Progenitor cell of endocrine pancreas (in vitro differentiated cells): ENCODE results near the gene PAX9. TPM values are rescaled to one million over a fixed set of nuclear protein-coding genes. Genes with fewer than 3 reads are reported as not detected.

Source experiments
- DNase-seq: peaks from one replicate; pipeline ENCODE4 v3.0.0; 2021; ENCODE audit warnings: low spot score; ENCODE audit not compliant: unreplicated experiment
- H3K27ac Mint-ChIP-seq: 2 replicates; pipeline ENCODE4 v1.8.0; 2021; ENCODE audit warnings: mild to moderate bottlenecking, moderate library complexity, mixed read lengths
- H3K27me3 Mint-ChIP-seq: 2 replicates; pipeline ENCODE4 v1.8.0; 2021; ENCODE audit warnings: mixed read lengths
- H3K36me3 Mint-ChIP-seq: 2 replicates; pipeline ENCODE4 v1.8.0; 2022; ENCODE audit warnings: mixed read lengths; ENCODE audit not compliant: insufficient read depth
- H3K4me1 Mint-ChIP-seq: 2 replicates; pipeline ENCODE4 v1.8.0; 2021; ENCODE audit warnings: low read depth, mixed read lengths
- H3K4me3 Mint-ChIP-seq: 2 replicates; pipeline ENCODE4 v1.8.0; 2021; ENCODE audit warnings: low read depth, mild to moderate bottlenecking, moderate library complexity, mixed read lengths
- H3K9me3 Mint-ChIP-seq: 2 replicates; pipeline ENCODE4 v1.8.0; 2021; ENCODE audit warnings: low read depth, mixed read lengths
- CTCF ChIP-seq: fragments of 200-600 bp; sonication (generic); IDR thresholded peaks from one replicate; pipeline ENCODE4 v1.5.0; 2021; ENCODE audit warnings: antibody characterized with exemption, mild to moderate bottlenecking; ENCODE audit not compliant: unreplicated experiment
- total RNA-seq: library from RNA; stranded (reverse); gene quantifications from 2 replicates; pipeline ENCODE4 v1.2.1, GENCODE V29; 2021

Gene PAX9
- total RNA-seq, 1 donor from 2014 or later, result 0.77 TPM

GRCh38 chr14:36662543-36663403 is 1.1 kb downstream of the PAX9 start:
- H3K36me3 Mint-ChIP-seq, result no peaks in the 10 kb centered on the region
- peak; percentile 28 for DNase-seq
- H3K9me3 Mint-ChIP-seq, result no peaks in the 10 kb centered on the region
- peaks cover 97% of the 10 kb centered on the region for H3K27me3 Mint-ChIP-seq
- no peak overlapping the region for H3K27ac Mint-ChIP-seq
- H3K4me1 Mint-ChIP-seq, result peaks cover 32% of the 10 kb centered on the region
- peak; percentile 51 for TF ChIP-seq CTCF
- H3K4me3 Mint-ChIP-seq, result peak overlapping the region; percentile 70

GRCh38 chr14:36663404-36664321 is 2.0 kb downstream of the PAX9 start:
- Mint-ChIP-seq H3K27me3 (peaks cover 92% of the 10 kb centered on the region), H3K36me3 (no peaks in the 10 kb centered on the region), H3K27ac (no peak overlapping the region), H3K9me3 (no peaks in the 10 kb centered on the region), H3K4me3 (peak overlapping the region; percentile 57), H3K4me1 (peaks cover 30% of the 10 kb centered on the region)
- DNase-seq, result no peak
- TF ChIP-seq CTCF, result no peak

- H3K27ac Mint-ChIP-seq, result no peak overlapping the region
- no peak overlapping the region for H3K4me3 Mint-ChIP-seq
- H3K9me3 Mint-ChIP-seq, result no peaks in the 10 kb centered on the region
- TF ChIP-seq CTCF, result no peak
- H3K36me3 Mint-ChIP-seq, result no peaks in the 10 kb centered on the region
- no peak for DNase-seq
- peaks cover 88% of the 10 kb centered on the region for H3K27me3 Mint-ChIP-seq
- H3K4me1 Mint-ChIP-seq, result peaks cover 25% of the 10 kb centered on the region
Measured at GRCh38 chr14:36664322-36665193, 2.9 kb downstream of the PAX9 start.

GRCh38 chr14:36665887-36666415 is 4.3 kb downstream of the PAX9 start:
- Mint-ChIP-seq H3K4me1 (peaks cover 23% of the 10 kb centered on the region), H3K36me3 (no peaks in the 10 kb centered on the region), H3K9me3 (no peaks in the 10 kb centered on the region), H3K27me3 (peaks cover 86% of the 10 kb centered on the region), H3K4me3 (no peak overlapping the region), H3K27ac (no peak overlapping the region)
- DNase-seq, result no peak
- TF ChIP-seq CTCF, result no peak
